Mammary epithelial cell (primary cell): ENCODE measurements around the gene CD1D.
A peak's percentile ranks its signal among the peaks of the same experiment; 100 is the strongest.

ENCODE experiments used
- CTCF ChIP-seq, 2 donors: IDR thresholded peaks in 1 of 2; conservative IDR thresholded peaks in 1 of 2; 2 replicates each; pipeline ENCODE4 v1.5.1; 2011 to 2012; ENCODE audit warnings: inconsistent platforms in 2 of 2, low read length in 2 of 2, mild to moderate bottlenecking in 2 of 2, control low read depth in 1 of 2, low read depth in 1 of 2; ENCODE audit not compliant: insufficient read depth in 1 of 2; ENCODE audit errors: extremely low read depth in 1 of 2
- EZH2 ChIP-seq: IDR thresholded peaks from 2 replicates; pipeline ENCODE4 v1.6.1; 2012; ENCODE audit warnings: low read length, inconsistent platforms, borderline replicate concordance

- TF ChIP-seq CTCF (conservative IDR thresholded peaks at IDR 0.05 in 1 of 2, IDR thresholded peaks at IDR 0.05 in 1 of 2; ENCODE audit: extremely low read depth in 1 of 2, insufficient read depth in 1 of 2, low read depth in 1 of 2, low read length in 2 of 2), result peak; percentile 65 to 76
- TF ChIP-seq EZH2, result no peak
Measured at GRCh38 chr1:158203693-158204457, 23.2 kb downstream of the CD1D start.
